Omental fat pad (tissue), 4 donors: Measurements from ENCODE around the gene APBB2. TPM values are rescaled to one million over a fixed set of nuclear protein-coding genes. Genes with fewer than 3 reads are reported as not detected.

Experiments used
- ATAC-seq: fragments of 150-250 bp; one replicate; pipeline ENCODE4 v1.9.1; 2016; ENCODE audit warnings: mild to moderate bottlenecking, moderate library complexity; ENCODE audit not compliant: low FRiP score
- DNase-seq: peaks from one replicate; pipeline ENCODE4 v3.0.0-alpha.2; 2019; ENCODE audit warnings: low spot score
- CTCF ChIP-seq, 3 donors: fragments of 450-650 bp; IDR thresholded peaks; one replicate each; pipeline ENCODE4 v1.5.1; 2016 to 2017; ENCODE audit warnings: antibody characterized with exemption in 3 of 3, mild to moderate bottlenecking in 3 of 3, moderate library complexity in 2 of 3
- total RNA-seq, 4 donors: library from RNA; depleted of rRNA; stranded (reverse); fragments of >200 nt; gene quantifications; one replicate each; pipeline ENCODE4 v1.1.0, GENCODE V29; 2016

The APBB2 gene
- total RNA-seq, 4 donors from 2014 or later = 76.6 to 138 (median 113) TPM

- no peak for ATAC-seq
- TF ChIP-seq CTCF (IDR thresholded peaks at IDR 0.05) = no peak
Measured at GRCh38 chr4:41122775-41123174, 91.6 kb downstream of the APBB2 start.

GRCh38 chr4:41122309-41122708, 92.0 kb downstream of the APBB2 start:
- no peak for ATAC-seq
- no peak for TF ChIP-seq CTCF (IDR thresholded peaks at IDR 0.05)
- no peak for DNase-seq

More at GRCh38 chr4:41122775-41123174, 91.6 kb downstream of the APBB2 start:
- no peak for DNase-seq

GRCh38 chr4:41121906-41122305, 92.4 kb downstream of the APBB2 start:
- DNase-seq = no peak
- ATAC-seq = no peak
- no peak for TF ChIP-seq CTCF (IDR thresholded peaks at IDR 0.05)

- DNase-seq (no peak), ATAC-seq (peak; percentile 67)
- no peak for TF ChIP-seq CTCF (IDR thresholded peaks at IDR 0.05)
Measured at GRCh38 chr4:41120297-41121217, 93.8 kb downstream of the APBB2 start.

GRCh38 chr4:41119867-41120295, 94.5 kb downstream of the APBB2 start:
- DNase-seq (no peak), ATAC-seq (no peak)
- TF ChIP-seq CTCF (IDR thresholded peaks at IDR 0.05) = no peak

- DNase-seq (no peak), ATAC-seq (no peak)
- TF ChIP-seq CTCF (IDR thresholded peaks at IDR 0.05) = no peak
Measured at GRCh38 chr4:41111791-41112190, 102.6 kb downstream of the APBB2 start.

GRCh38 chr4:41110050-41110449, 104.3 kb downstream of the APBB2 start:
- ATAC-seq (no peak), DNase-seq (no peak)
- no peak for TF ChIP-seq CTCF (IDR thresholded peaks at IDR 0.05)
